Endothelial cell of umbilical vein (primary cell): ENCODE measurements around the gene NRDC. TPM values are rescaled to one million over a fixed set of nuclear protein-coding genes. Genes with fewer than 3 reads are reported as not detected.

Source experiments
- BruUV-seq: library from RNA; stranded (reverse); fragments of 400-500 nt; replicated peaks from 2 replicates; lab custom pipeline; 2021; lab: Mats Ljungman, UMichigan
- CTCF ChIA-PET: fragments of 300-600, 350-600 bp; sonication (Branson Sonifier 250); formaldehyde crosslinking; loops from one replicate; lab custom pipeline; 2021; ENCODE audit warnings: antibody characterized with exemption, inconsistent platforms; lab: Charles Lee
- POLR2A ChIA-PET: fragments of 300-600, 350-600 bp; sonication (Branson Sonifier 250); formaldehyde crosslinking; loops from one replicate; lab custom pipeline; 2021; ENCODE audit warnings: antibody characterized with exemption, inconsistent platforms; lab: Charles Lee
- DNase-seq: peaks from one replicate; pipeline ENCODE4 v3.0.0-alpha.2; 2011; ENCODE audit warnings: low read depth, low spot score
- FAIRE-seq: peaks from 2 replicates; lab custom pipeline; 2011; peaks lifted over from hg19 to GRCh38; lab: Jason Lieb, UNC
- H2AFZ ChIP-seq: 2 replicates; pipeline ENCODE4 v1.6.0; 2012; ENCODE audit warnings: low read depth, low read length, control low read depth, inconsistent platforms
- H3K27ac ChIP-seq: 2 replicates; pipeline ENCODE4 v1.5.1; 2011; ENCODE audit warnings: low read depth, mild to moderate bottlenecking, control low read depth, low read length, moderate library complexity; ENCODE audit not compliant: insufficient read depth
- H3K27me3 ChIP-seq, 2 experiments: 2 replicates each; pipeline versions ENCODE4 v1.6.0 to v1.6.1; 2011; ENCODE audit warnings: low read length in 2 of 2, mixed read lengths in 1 of 2; ENCODE audit not compliant: control insufficient read depth in 2 of 2, insufficient read depth in 2 of 2
- H3K36me3 ChIP-seq, 2 experiments: 2 replicates in 1 of 2; 3 replicates in 1 of 2; pipeline ENCODE4 v1.5.1; 2011; ENCODE audit warnings: low read length in 2 of 2, mild to moderate bottlenecking in 1 of 2, moderate library complexity in 1 of 2; ENCODE audit not compliant: control insufficient read depth in 2 of 2, insufficient read depth in 2 of 2; ENCODE audit errors: extremely low read depth in 1 of 2
- H3K4me1 ChIP-seq: 3 replicates; pipeline ENCODE4 v1.5.1; 2011; ENCODE audit warnings: mild to moderate bottlenecking, low read length; ENCODE audit not compliant: control insufficient read depth, insufficient read depth; ENCODE audit errors: extremely low read depth
- H3K4me2 ChIP-seq: 2 replicates; pipeline ENCODE4 v1.6.1; 2011; ENCODE audit warnings: low read length, control low read depth, mixed read lengths; ENCODE audit not compliant: insufficient read depth
- H3K4me3 ChIP-seq, 3 experiments: fragments of 200-600 bp in 1 of 3; sonication (generic), shearing (Covaris generic) in 1 of 3; replicated peaks in 1 of 3; 2 replicates each; pipeline ENCODE4 v1.5.1; 2011 to 2016; ENCODE audit warnings: control low read depth in 3 of 3, low read length in 3 of 3, mild to moderate bottlenecking in 2 of 3, inconsistent platforms in 1 of 3, low read depth in 1 of 3, moderate library complexity in 1 of 3; ENCODE audit not compliant: insufficient read depth in 1 of 3
- H3K79me2 ChIP-seq: 2 replicates; pipeline ENCODE4 v1.6.0; 2012; ENCODE audit warnings: low read length, inconsistent platforms; ENCODE audit not compliant: control insufficient read depth, insufficient read depth
- H3K9ac ChIP-seq: replicated peaks from 2 replicates; pipeline ENCODE3; 2011; ENCODE audit warnings: low read length, control low read depth; ENCODE audit not compliant: insufficient read depth; ENCODE audit errors: extremely low read depth
- H3K9me1 ChIP-seq: replicated peaks from 3 replicates; pipeline ENCODE4 v1.6.0; 2011; ENCODE audit warnings: mild to moderate bottlenecking, low read length; ENCODE audit not compliant: control insufficient read depth, insufficient read depth; ENCODE audit errors: extremely low read depth
- H3K9me3 ChIP-seq: replicated peaks from 2 replicates; pipeline ENCODE4 v1.5.1; 2012; ENCODE audit warnings: low read length, inconsistent platforms; ENCODE audit not compliant: control insufficient read depth, insufficient read depth
- H4K20me1 ChIP-seq: replicated peaks from 2 replicates; pipeline ENCODE3; 2011; ENCODE audit warnings: mild to moderate bottlenecking, low read length; ENCODE audit not compliant: control insufficient read depth, insufficient read depth; ENCODE audit errors: extremely low read depth
- CTCF ChIP-seq, 2 donors: IDR thresholded peaks; 1 replicate in 1 of 2; 2 replicates in 1 of 2; pipeline ENCODE4 v1.5.1; 2011; ENCODE audit warnings: low read length in 2 of 2, mild to moderate bottlenecking in 2 of 2, moderate library complexity in 2 of 2, control low read depth in 1 of 2, inconsistent platforms in 1 of 2, low read depth in 1 of 2; ENCODE audit not compliant: insufficient read depth in 1 of 2; ENCODE audit errors: extremely low read depth in 1 of 2
- EZH2 ChIP-seq: IDR thresholded peaks from 2 replicates; pipeline ENCODE4 v1.6.1; 2012; ENCODE audit warnings: borderline replicate concordance, low read depth, mild to moderate bottlenecking, moderate library complexity, low read length, inconsistent platforms; ENCODE audit not compliant: severe bottlenecking
- FOS ChIP-seq: IDR thresholded peaks from 2 replicates; pipeline ENCODE4 v1.6.1; 2011; ENCODE audit warnings: mild to moderate bottlenecking, low read length, moderate library complexity, borderline replicate concordance; ENCODE audit not compliant: insufficient read depth
- GATA2 ChIP-seq: IDR thresholded peaks from 2 replicates; pipeline ENCODE4 v1.7.0; 2011; ENCODE audit warnings: low read depth, mild to moderate bottlenecking, moderate library complexity, mixed read lengths, low read length; ENCODE audit not compliant: insufficient read length, insufficient read depth
- JUN ChIP-seq: IDR thresholded peaks from 2 replicates; pipeline ENCODE4 v1.6.1; 2011; ENCODE audit warnings: borderline replicate concordance, low read depth; ENCODE audit not compliant: insufficient read length, insufficient read depth
- MAX ChIP-seq: IDR thresholded peaks from 2 replicates; pipeline ENCODE4 v1.6.1; 2011; ENCODE audit not compliant: insufficient read depth, insufficient read length
- MYC ChIP-seq: IDR thresholded peaks from one replicate; pipeline ENCODE4 v1.6.1; 2011; ENCODE audit warnings: mild to moderate bottlenecking, low read depth, low read length
- POLR2A ChIP-seq: IDR thresholded peaks from 2 replicates; pipeline ENCODE4 v1.6.1; 2012; ENCODE audit warnings: low read depth, mild to moderate bottlenecking, control low read depth, low read length
- POLR2AphosphoS5 ChIP-seq: IDR thresholded peaks from 2 replicates; pipeline ENCODE4 v1.6.1; 2012; ENCODE audit warnings: low read depth, mild to moderate bottlenecking, control low read depth, low read length, moderate library complexity; ENCODE audit not compliant: insufficient read depth
- dilution Hi-C: fragments of 300-500 bp; cut with MboI; formaldehyde crosslinking; loops from one replicate; pipeline ENCODE4 v1.15.0; 2019; ENCODE audit warnings: low sequenced_read_pairs; ENCODE audit not compliant: extremely low pct_ligation_motif_present
- intact Hi-C: fragments of 100-400 bp; cut with micrococcal nuclease; formaldehyde crosslinking; loops from one replicate; pipeline ENCODE4 v1.10.0; 2022
- polyA plus RNA-seq, 4 experiments: library from polyadenylated mRNA; depleted of rRNA in 3 of 4; stranded (reverse) in 3 of 4; unstranded in 1 of 4; fragments of >200 nt; gene quantifications; 2 replicates each; pipeline versions ENCODE4 v1.2.1 to v1.2.3, GENCODE V29; 2011 to 2012; ENCODE audit warnings: missing spikeins in 1 of 4
- total RNA-seq: library from RNA; stranded (reverse); gene quantifications from 2 replicates; pipeline ENCODE4 v1.2.3, GENCODE V29; 2021

Gene NRDC
- total and polyA plus RNA-seq, 2 donors (not counting 3 experiments of a cell fraction or from before 2014, with no cell fraction given): 41.8 to 146 TPM

GRCh38 chr1:51790385-51790784 lies 88.1 kb downstream of the NRDC start:
- Histone ChIP-seq H3K4me3 (no peak overlapping the region), H3K4me1 (no peaks in the 10 kb centered on the region), H3K27me3 (no peaks in the 10 kb centered on the region), H3K27ac (no peak overlapping the region), H3K79me2 (no peaks in the 10 kb centered on the region), H4K20me1 (no peaks in the 10 kb centered on the region), H3K36me3 (peaks cover 42 to 54% of the 10 kb centered on the region in 2 experiments), H3K4me2 (no peak overlapping the region), H3K9me3 (no peaks in the 10 kb centered on the region), H3K9ac (no peak overlapping the region), H2AFZ (no peak overlapping the region), H3K9me1 (no peaks in the 10 kb centered on the region)
- TF ChIP-seq MYC: no peak
- TF ChIP-seq CTCF (IDR thresholded peaks at IDR 0.05; ENCODE audit: extremely low read depth in 1 of 2, insufficient read depth in 1 of 2, low read depth in 1 of 2, low read length in 2 of 2): no peak
- no peak for TF ChIP-seq GATA2
- TF ChIP-seq JUN: no peak
- TF ChIP-seq FOS: no peak
- no peak for TF ChIP-seq POLR2AphosphoS5
- TF ChIP-seq POLR2A: no peak
- TF ChIP-seq MAX: no peak
- TF ChIP-seq EZH2: no peak
- dilution Hi-C loops (no loop called here), intact Hi-C loops (no loop called here)
- DNase-seq: no peak
- no TSS peak for BruUV-seq
- POLR2A ChIA-PET: no interaction called here
- CTCF ChIA-PET: no interaction called here
- FAIRE-seq: peak; percentile 18
